ENCODE results near the gene PLXDC2. TPM values are rescaled to one million over a fixed set of nuclear protein-coding genes. Genes with fewer than 3 reads are reported as not detected.
A peak's percentile ranks its signal among the peaks of the same experiment; 100 is the strongest.
"Not testable (repeated sequence)": the region's sequence is repeated elsewhere in the genome, so short reads cannot be mapped to it uniquely, and the experiment has no call there.

The PLXDC2 gene
- total RNA-seq, 1 donor from 2014 or later = 79.2 TPM

- Mint-ChIP-seq H3K4me1 (ENCODE audit: unreplicated experiment) (no peaks in the 10 kb centered on the region), H3K9me3 (no peaks in the 10 kb centered on the region), H3K27ac (no peak overlapping the region), H3K27me3 (no peaks in the 10 kb centered on the region), H3K36me3 (peaks cover 11% of the 10 kb centered on the region), H3K4me3 (no peak overlapping the region)
- DNase-seq (ENCODE audit: extremely low spot score, unreplicated experiment) = no peak
- TF ChIP-seq CTCF (conservative IDR thresholded peaks at IDR 0.05) = no peak
These were observed 225.7 kb downstream of the PLXDC2 start for GRCh38 chr10:20041931-20042330.

GRCh38 chr10:20045100-20045499 lies 228.9 kb downstream of the PLXDC2 start:
- H3K27ac Mint-ChIP-seq = not testable (repeated sequence)

GRCh38 chr10:20048161-20048560 lies 231.9 kb downstream of the PLXDC2 start:
- TF ChIP-seq CTCF (conservative IDR thresholded peaks at IDR 0.05) = no peak
- no peak overlapping the region for H3K27ac Mint-ChIP-seq
- H3K36me3 Mint-ChIP-seq = peaks cover 35% of the 10 kb centered on the region
- H3K27me3 Mint-ChIP-seq = no peaks in the 10 kb centered on the region
- H3K4me1 Mint-ChIP-seq (ENCODE audit: unreplicated experiment) = no peaks in the 10 kb centered on the region
- peaks cover 4% of the 10 kb centered on the region for H3K9me3 Mint-ChIP-seq
- DNase-seq (ENCODE audit: extremely low spot score, unreplicated experiment) = no peak
- H3K4me3 Mint-ChIP-seq = no peak overlapping the region

More at GRCh38 chr10:20045100-20045499, 228.9 kb downstream of the PLXDC2 start:
- not testable (repeated sequence) for H3K9me3 Mint-ChIP-seq; H3K4me3 Mint-ChIP-seq; H3K4me1 Mint-ChIP-seq (ENCODE audit: unreplicated experiment); H3K27me3 Mint-ChIP-seq; DNase-seq (ENCODE audit: extremely low spot score, unreplicated experiment)
- peaks cover 29% of the 10 kb centered on the region for H3K36me3 Mint-ChIP-seq

GRCh38 chr10:20058135-20058534 lies 241.9 kb downstream of the PLXDC2 start:
- Mint-ChIP-seq H3K4me1 (ENCODE audit: unreplicated experiment) (no peaks in the 10 kb centered on the region), H3K27ac (peak overlapping the region; percentile 82)

GRCh38 chr10:20059084-20059835 lies 243.0 kb downstream of the PLXDC2 start:
- no peak for TF ChIP-seq CTCF (conservative IDR thresholded peaks at IDR 0.05)
- H3K4me1 Mint-ChIP-seq (ENCODE audit: unreplicated experiment) = no peaks in the 10 kb centered on the region
- H3K27me3 Mint-ChIP-seq = no peaks in the 10 kb centered on the region
- peaks cover 5% of the 10 kb centered on the region for H3K9me3 Mint-ChIP-seq
- no peak overlapping the region for H3K4me3 Mint-ChIP-seq
- H3K36me3 Mint-ChIP-seq = peaks cover 18% of the 10 kb centered on the region
- H3K27ac Mint-ChIP-seq = peak overlapping the region; percentile 82
- DNase-seq (ENCODE audit: extremely low spot score, unreplicated experiment) = no peak

More at GRCh38 chr10:20058135-20058534, 241.9 kb downstream of the PLXDC2 start:
- Mint-ChIP-seq H3K36me3 (peaks cover 23% of the 10 kb centered on the region), H3K27me3 (no peaks in the 10 kb centered on the region), H3K4me3 (peak overlapping the region; percentile 67), H3K9me3 (peaks cover 5% of the 10 kb centered on the region)
- DNase-seq (ENCODE audit: extremely low spot score, unreplicated experiment) = no peak
- TF ChIP-seq CTCF (conservative IDR thresholded peaks at IDR 0.05) = no peak

GRCh38 chr10:20065814-20066213 lies 249.6 kb downstream of the PLXDC2 start:
- Mint-ChIP-seq H3K27me3 (no peaks in the 10 kb centered on the region), H3K4me1 (ENCODE audit: unreplicated experiment) (no peaks in the 10 kb centered on the region), H3K4me3 (no peak overlapping the region), H3K9me3 (peaks cover 5% of the 10 kb centered on the region), H3K27ac (no peak overlapping the region), H3K36me3 (peaks cover 31% of the 10 kb centered on the region)
- no peak for DNase-seq (ENCODE audit: extremely low spot score, unreplicated experiment)
- no peak for TF ChIP-seq CTCF (conservative IDR thresholded peaks at IDR 0.05)
